T-helper 22 cell (primary cell): Measurements from ENCODE around the gene RAB6B.

Experiments used
- DNase-seq: peaks from one replicate; pipeline ENCODE4 v3.0.0-alpha.2; 2020; ENCODE audit warnings: low read depth

The RAB6B gene

DNA sequence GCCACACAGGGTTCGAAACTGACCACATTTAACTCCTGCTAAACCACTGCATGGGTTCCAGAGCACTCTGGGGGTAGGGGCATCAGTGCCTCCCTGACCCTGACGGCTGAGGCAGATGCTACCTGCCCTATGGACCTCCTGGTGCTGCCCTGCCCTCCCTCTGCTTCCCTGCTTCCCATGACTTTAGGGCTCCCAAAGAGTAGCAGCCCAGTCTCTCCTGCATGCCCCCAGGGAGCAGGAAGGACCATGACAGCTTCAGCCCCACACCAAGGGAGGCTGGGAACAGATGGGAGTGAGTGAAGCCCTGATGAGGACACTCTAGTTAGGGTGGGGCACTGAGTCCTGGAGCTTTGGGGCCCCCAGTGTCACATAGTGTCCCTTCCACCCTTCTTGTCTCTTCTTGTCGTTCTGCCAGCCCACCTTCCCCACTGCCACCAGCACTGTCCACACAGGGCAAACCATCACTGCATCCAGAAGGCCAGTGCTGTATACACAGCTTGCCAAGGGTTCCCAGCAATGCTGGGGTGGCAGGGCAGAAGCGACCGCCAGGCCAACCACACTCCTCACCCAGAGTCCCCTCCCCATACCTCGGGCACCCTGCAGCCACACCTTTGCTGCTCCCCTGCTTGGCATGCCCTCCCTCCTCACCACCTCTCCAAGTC lies 59.1 kb downstream of the RAB6B start:
- DNase-seq, result no peak

DNA sequence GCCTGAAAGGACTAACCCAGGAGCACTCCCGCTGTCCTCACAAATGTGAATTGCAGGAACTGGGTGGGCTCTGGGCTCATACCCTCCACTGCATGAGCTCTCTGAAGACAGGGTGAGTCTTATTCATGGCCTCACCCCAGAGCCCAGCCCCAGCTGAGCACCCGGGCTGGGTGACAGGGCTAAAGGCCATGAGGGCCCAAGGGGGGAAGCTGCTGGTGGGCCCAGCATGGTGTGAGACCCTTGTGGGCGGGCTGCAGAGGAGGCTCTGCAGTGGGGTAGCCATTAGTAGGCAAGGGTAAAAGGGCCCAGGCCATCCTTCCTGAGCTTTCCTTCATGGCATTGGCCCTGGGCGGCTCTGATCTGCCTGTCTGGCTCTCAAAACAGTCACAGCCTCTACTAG lies 59.7 kb downstream of the RAB6B start:
- no peak for DNase-seq

DNA sequence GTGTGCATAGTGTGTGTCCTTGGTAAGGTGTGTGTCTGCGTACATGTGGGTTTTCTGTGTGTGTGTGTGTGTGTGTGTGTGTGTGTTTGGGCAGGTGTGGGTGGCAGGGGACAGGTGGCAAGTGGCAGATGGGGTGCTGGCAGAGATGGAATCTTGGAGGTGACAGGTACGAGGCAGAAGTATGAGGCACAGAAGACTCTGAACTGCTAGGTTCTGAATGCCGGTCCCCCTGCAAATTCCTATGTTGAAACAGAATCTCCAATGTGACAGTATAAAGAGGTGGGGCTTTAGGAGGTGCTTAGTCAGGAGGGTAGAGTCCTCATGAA lies 60.3 kb downstream of the RAB6B start:
- no peak for DNase-seq

DNA sequence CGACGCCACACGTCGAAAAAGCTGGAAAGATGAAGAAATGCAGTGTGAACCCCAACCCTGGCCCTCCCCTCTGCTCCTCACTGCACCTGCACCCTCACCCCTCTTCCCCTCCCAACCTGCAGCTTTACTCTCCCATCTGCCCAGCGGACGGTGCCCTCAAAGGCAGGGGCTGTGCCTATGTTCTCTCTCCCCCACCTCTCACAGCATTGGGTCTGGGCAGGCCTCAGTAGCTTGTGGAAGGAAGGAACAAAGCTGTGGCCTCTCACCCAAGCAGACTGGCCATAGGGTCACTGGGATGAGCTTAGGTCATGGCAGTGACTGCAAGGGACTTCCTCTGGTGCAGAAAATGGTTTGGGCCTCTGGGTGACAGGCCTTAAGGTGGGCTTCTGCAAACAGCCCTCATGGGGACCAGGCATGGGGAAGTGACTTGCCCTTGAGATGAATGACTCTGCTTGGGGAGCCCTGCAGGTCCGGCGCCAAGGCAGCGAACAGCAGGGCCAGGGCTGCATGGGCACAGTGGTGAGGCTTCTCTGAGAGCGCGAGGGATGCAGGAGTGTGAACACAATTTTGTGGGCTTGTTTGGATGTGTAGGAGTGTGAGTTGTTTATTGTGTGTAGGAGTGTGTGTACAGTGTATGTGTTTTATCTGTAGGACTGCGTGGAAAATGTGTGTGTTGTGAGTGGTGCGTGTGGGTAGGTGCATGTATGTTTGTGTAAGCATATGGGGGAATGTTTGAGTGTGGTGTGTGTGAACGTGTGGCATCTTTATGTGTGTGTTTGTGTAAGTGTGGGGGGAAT lies 60.9 kb downstream of the RAB6B start:
- DNase-seq, result no peak

DNA sequence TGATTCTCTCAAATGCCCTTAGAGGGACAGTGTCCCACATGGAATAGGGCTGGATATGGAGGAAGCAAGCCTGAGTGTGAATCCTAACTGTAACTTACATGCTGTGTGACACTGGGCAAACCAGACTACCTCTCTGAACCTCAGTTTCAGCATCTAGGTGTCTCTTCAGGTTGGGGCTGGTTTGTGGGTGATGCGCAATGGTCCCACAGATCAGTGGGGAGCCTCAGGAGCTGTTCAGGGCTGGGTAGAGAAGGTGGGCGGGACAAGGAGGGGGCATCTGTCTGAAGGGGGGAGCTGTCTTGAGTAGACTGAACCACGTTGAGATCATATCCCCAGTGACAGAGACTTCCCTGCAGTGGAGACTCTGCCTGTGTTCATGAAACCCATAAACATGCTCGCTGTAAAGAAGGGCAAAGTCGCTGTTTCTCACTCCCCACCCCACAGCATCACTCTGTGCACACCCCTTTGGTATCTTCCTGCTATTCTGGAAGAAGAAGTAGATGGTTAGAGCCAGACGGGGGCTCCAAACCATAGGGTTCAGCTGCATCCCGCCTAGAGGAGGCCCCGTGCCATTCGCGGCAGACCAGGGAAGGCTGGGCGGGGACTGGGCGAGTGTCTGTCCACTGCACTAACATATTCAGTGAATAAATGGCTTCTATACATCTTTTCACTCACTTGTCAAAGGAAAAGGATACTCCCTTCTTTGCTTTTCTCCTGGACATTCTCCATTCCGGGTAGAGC lies 61.6 kb downstream of the RAB6B start:
- no peak for DNase-seq

DNA sequence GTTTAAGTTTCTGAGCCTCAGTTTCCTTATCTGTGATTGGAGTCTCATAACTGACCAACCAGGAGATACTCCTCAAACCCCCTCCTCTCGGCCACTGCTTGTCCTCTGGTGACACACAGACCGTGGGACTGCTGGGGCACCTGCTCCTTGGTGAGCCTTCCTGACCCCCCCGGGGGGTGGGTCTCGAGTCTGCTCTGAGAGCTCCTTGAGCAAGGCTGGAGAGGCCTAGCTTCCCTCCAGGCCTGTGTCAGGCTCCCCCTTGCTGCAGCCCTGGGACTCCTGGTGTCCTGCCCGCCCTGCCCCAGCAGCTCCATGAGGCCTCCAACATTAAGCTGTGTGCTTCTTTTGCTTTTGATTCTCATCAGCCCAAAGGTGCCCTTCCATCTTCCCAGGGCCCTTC lies 62.4 kb downstream of the RAB6B start:
- DNase-seq, result no peak

DNA sequence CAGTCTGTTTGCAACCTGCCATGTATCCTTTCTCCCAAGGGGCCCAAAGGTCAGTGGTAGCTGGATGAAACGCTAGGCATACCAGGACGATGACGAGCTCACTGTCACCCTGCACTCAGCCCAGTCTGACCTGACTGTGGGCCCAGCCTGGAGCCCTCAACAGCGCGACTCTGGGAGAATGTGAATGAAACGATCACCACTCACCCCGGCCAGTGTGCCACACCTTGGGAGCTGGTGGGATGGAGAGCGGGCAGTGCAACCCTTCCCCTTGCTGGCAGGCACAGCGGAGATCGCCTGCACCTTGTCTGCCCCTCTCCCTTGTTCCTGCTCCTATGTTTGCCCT lies 62.9 kb downstream of the RAB6B start:
- no peak for DNase-seq

DNA sequence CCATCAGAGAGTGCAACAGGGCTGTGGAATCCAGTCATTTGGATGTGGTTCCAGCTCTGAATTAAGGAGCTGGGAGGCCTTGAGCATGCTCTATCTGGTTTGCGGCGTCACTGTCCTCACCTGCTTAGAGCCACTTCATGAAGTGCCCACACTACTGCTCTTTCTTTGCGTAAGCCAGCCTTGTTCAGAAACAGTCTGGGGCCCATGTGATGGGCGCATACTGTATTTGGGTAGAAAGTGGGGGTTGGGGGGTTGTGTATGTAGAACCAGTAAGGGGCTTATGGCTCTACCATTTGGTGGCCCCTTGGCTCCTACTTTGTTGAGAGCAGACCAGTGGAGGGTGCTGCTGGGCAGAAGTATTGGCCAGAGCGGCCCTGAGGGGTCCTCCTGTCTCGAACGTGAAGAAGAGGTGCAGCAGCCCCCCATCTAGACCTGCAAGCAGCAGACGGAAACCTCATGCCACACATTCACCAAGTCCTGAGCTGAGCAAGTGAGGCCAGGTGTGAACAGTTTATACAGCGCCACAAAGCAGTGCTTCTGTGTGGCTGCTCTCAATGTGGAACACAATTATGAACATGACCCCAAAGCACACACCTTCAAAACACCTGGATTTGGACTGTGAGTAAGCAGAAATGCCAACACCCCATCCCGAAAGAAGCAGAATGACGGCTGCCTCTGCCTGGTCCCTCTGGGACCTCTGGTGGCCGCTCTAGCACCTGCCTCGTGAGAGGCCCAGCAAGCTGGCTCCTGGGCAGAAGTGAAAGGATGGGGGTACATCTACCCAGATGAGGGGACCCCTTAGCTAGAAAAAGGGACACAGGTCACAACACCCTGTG lies 63.5 kb downstream of the RAB6B start:
- no peak for DNase-seq

DNA sequence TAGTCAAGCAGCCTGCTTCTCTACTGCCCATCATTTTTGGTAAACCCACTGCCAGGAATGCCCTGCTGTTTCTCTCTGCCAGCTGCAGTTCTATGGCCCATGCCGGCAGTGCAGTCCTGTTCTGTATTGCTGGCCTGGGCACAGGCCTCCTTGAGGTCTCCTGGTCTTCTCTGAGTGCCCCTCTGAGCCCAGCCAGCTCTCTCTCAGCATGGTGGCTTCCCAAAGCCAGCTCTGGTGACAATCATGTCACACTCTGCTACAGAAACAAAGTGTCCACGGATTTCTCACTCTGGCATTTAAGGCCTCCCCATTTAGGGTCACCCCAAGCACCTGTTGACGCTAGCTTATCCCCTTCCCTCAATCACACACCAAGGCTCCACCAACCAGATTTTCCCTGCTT lies 65.6 kb downstream of the RAB6B start:
- no peak for DNase-seq

DNA sequence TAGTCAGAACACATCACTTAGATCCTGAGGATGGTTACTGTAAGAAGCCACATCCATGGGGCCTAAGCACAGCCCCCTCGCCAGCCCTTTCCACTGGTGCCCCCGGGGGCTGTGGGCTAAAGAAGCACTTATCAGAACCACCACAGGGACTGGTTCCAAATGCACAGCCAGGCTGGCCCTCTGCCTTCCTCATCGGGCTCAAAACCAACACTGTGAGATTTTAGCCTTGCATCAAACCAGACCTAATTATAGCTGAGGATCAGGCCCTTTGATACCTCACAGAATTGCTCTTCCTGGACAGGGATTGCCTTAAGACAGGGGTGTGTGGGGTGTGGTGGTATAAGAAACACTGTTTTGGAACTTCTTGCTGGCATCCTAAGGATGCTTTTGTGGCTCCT lies 66.4 kb downstream of the RAB6B start:
- DNase-seq, result no peak

DNA sequence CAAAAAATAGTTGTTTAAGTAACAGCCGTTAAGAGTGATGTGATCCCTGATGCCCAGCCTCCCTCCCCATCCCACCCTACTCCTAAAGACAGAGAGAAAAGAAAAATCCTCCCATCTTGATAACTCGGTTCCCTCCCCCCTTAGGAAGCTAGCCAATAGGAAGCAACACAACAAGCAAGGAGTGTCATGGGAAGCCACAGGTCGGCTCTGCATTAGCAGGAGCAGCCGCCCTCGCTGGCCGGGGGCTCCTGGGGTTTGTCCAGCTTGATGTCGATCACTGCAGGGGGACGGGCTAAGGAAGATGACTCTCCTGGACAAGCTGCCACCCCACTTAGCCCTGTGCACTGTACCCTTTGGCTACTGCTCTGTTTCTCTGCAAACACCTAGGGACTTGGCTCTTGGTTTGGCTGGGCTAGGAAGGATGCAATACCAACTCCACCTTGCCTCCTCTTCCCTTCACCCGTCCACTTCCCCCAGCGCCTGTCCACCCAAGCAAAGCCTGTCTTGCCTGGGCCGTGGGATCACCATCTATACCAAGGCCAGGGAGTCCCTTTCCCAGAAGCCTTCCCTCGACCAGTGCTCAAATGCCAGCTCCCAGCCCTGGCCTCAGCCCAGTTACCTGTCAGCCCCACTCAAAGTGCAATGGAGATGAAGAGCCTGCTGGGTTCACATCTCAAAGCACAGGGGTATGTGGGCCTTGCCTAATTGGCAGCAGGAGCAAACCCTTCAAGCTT lies 66.9 kb downstream of the RAB6B start:
- DNase-seq, result no peak

DNA sequence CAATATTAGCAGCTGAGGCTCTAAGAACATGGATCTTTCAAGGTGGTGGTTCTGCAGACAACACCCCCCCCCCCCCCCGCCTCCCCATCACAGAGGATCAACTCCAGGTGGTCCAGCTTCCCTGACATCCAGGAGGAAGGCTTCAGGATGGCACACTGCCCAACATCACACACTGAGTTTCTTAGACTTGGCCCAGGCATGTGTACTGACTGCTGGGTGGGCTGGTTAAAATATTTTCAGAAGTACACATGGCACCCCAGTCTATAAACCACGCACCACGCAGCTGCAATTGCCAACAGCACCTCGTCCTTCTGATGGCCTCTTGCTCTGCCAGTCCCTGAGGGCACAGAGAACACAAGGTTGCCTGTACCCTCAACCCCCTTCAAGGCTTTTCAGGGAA lies 68.0 kb downstream of the RAB6B start:
- DNase-seq, result no peak

DNA sequence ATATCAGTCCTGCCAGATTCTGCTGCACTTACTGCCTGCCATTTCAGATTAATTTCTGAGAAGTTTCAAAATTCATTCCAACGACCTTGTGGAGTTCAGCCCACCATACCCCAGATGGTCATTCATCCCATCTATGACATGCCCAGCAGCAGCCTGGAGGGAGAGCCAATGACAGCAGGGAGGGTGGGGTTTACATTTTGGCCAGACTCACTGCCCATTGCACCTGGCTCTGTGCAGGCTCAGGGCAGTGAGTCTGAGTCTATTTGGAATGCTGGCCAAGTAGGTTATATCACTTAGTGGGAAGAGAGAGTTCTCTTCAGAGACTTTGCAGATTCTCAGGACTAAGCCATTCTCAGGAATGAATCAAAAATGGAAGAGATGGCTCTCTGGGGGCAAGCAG lies 68.5 kb downstream of the RAB6B start:
- DNase-seq, result no peak

DNA sequence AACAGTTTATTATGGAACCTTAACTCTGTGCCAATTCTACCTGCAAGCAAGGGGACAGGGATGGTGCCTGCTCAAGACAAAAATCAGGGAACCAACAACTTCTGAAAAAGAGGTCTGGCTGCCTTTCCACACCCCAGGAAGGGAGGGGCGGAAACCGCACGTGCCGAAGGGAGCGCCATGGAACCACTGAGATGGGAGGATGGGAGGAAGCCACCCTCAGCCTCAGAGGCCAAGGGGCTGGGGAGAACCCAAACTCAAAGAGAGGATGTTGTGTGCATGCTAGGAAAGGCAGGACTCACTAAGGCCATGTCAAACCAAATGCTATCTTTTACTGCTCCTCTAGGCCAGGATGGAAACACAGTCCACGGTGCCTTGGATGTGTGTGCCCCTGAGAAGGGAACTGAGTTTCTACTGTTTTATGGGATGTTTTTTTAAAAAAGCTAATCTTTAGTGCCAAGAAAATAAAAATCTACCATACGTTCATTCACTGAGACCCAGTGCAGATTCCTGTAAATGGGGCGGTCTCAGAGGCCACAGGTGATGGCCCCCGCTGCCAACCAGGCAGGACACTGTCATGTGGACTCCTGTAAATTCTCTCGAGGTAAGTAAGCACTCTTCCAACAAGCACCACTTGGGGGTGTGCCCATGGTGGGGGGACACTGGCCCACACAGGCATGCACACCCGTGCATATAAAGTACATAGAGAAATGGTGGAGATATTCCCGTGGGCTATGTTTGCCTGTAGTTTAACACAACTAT lies 69.5 kb downstream of the RAB6B start:
- no peak for DNase-seq

DNA sequence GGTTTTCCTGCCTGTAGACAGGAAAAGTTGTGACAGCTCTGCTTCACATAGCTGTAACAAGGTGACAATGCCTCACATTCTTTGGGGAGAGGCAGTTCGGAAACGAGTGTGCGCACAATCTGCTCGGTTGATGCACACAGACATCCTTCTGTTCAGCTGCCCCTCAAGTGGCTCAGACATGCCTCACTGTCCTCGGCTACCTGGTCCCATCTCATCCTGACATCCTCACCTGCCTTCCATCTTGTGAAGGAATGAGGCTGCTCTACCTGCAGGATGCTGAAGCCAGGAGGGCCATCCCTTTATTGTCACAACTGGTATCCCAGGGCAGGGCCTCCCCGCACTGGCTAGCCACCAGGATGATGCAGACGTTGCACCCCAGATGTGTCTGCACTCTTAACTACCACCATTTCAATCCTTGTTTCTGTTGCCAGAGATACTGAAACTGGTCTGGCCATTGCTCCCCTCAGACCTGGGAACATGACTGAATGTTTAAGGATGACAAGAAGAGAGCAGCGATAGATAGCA lies 70.7 kb downstream of the RAB6B start:
- DNase-seq, result no peak

DNA sequence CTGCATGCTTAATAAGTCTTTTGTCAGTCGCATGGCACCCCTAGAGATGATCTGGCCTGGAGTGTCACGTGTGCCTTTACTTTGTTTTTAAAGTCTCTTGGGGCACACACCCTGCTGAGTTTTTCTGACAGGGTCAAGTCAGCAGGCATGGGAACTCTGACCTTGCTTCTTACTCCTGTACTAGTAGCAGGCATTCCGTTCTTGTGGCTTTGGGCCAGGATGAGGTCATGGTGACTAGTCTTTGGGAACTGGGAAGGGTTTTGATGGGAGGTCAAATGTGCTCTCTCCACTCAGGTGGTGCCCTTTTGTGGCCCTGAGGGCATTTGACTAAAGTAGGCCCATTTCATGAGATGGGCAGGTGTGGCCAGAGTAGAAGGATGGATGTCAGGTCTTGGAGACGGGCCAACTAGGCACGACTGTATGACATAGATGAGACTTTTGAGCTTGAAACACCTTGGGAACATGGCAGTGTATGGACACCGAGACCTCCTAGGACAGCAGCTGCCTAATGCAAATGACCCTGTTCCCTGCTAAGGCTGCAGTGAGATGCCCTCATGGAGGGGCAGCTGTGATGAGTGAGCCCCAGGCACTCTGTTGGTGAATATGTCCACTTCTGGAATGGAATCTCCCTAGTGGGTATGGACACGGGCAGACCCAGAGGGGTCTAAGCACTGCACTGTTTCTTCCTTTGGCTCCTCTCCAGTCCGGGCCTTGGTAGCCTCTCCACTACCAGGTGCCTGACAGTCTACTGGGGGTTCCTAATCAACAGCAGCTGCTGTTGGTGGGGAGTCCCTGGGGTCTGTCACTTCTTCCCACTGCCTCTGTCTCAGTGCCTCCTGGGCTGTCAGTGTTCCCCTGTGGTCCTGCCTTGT lies 73.7 kb downstream of the RAB6B start:
- no peak for DNase-seq

DNA sequence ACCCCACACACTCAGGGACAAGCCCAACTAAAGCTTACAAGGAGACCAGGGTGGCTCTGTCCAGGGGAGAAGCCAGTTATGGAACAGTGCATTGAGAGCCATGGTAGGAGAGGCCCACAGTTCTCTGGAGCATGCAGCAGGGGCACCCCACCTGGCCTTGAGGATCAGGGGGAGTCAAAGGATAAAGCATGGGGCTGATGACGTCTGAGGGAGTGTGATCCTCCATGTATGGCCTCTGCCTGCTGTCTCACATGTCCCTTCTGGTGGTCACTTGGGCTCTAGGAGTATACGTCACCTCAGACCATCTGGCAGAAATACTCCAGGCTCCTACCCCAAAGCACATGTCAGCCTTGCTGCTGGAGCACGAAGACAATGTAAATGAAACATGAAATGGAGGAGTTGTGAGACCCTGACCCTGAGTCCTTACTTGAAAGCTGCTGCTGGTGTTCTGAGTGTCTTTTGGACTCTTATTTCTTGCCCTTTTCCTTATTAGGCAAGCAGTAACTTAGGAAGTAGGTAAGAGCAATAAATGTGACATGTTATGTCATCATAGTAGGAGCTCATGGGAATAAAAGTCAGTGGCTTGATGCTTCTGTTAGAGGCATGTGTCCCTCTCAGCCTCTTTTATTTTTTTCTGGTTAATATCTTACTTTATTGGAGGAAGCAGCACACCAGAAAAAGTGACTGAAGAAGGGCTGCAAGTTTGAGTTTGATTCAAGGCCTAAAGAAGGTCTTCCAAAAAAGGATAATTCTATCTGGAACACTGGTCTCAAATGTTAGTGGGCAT lies 74.6 kb downstream of the RAB6B start:
- no peak for DNase-seq

DNA sequence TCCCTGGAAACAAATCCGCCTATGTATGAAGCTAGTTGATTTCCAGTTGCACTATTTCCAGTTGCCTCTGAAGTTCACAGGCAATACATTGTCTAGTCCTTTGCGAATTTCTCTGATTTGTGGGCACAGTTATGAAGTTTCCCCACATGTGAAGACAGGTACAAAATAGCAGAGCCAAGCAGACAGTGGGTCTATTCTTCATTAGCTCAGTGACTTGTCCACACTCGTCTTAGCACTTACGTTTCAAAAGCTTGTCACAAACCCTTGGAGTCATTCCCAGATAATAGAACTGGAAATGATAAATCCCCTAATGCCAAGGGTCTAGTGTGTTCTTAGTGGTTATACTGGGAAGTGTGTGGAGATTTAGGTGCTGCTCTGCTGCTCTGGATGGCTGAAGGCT lies 75.6 kb downstream of the RAB6B start:
- DNase-seq, result no peak

DNA sequence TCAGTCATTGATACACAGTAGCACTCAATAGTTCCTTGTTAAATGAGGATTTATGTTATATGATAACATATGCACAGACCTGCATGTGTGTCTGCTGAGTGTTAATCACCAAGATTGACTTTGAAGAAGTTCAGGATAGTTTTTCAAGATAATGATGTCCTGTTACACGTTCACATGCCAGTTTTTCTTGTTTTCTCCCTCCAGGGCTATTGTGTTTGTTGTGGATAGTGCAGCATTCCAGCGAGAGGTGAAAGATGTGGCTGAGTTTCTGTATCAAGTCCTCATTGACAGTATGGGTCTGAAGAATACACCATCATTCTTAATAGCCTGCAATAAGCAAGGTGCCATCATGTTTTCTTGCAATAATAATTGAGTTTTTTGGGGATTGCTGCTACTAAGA lies 80.3 kb downstream of the RAB6B start:
- DNase-seq, result no peak
